ENCODE measurements around the gene OFD1. TPM values are rescaled to one million over a fixed set of nuclear protein-coding genes. Genes with fewer than 3 reads are reported as not detected.

The OFD1 gene
- total RNA-seq, 1 donor from 2014 or later = 15.9 TPM

GRCh38 chrX:13748486-13748885 lies 13.9 kb downstream of the OFD1 start:
- DNase-seq (ENCODE audit: low spot score in 2 of 2) (no peak), FAIRE-seq (no peak)

DNA sequence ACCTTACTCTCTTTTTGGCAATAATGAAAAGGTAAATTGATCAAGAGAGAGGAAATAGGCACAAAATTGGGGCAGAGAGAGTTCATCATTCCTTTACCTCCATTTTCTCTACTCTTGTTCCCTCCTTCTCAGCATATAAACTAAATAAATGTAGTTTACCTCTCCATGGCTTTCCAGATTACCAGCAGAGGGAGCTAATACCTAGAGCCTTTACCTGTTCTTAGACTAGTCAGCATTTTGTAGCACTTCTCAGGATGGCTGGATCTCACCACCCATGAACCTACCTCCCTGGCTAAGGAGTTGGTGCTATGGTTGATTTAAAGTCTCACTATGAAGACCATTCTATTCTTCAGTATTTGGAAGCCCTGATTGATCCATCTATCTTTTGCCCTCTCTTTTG lies 15.7 kb downstream of the OFD1 start:
- FAIRE-seq = no peak
- no peak for DNase-seq (ENCODE audit: low spot score in 2 of 2)

- DNase-seq (ENCODE audit: low spot score in 2 of 2) = no peak
- FAIRE-seq = no peak
These were observed 16.3 kb downstream of the OFD1 start for GRCh38 chrX:13750812-13751211.

- DNase-seq (ENCODE audit: low spot score in 2 of 2) = no peak
- no peak for FAIRE-seq
These were observed 17.6 kb downstream of the OFD1 start for GRCh38 chrX:13752141-13752540.

DNA sequence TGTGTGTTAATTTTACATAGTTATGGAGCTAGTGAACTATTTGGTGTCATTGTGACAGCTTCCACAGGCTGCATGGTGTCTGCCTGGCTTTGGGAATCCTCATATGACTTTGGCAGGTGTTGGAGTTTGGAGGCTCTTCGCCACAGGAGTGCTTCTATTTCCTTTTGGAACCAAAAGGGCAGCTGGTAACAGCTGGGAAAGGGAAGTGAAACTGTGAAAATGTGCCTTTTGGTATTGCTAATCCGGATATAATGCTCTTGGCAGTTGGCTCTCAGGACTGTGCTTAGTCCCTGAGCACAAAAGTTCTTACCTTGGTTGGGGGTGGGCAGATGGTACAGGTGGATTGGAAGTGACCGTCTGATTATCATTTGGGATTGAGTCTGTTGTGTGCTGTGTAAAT lies 18.1 kb downstream of the OFD1 start:
- FAIRE-seq (no peak), DNase-seq (ENCODE audit: low spot score in 2 of 2) (no peak)

DNA sequence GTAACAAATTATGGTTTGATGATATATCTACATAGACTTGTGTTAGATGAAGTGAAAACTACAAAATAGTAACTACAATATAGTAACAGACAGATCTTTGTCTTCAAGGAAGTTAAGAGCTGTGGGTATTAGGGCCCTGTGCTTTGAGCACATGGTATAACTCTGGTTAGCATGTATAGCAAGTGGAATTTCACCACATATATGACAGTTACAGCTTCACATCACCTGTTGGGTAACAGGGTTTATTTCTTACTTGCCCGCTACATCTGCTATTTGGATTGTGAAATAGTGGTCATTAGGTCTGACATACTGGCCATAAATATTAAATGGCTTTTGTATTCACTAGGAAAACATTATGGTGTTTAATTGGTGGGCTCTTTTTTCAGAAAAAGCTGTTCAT lies 20.2 kb downstream of the OFD1 start:
- no peak for FAIRE-seq
- no peak for DNase-seq (ENCODE audit: low spot score in 2 of 2)

DNA sequence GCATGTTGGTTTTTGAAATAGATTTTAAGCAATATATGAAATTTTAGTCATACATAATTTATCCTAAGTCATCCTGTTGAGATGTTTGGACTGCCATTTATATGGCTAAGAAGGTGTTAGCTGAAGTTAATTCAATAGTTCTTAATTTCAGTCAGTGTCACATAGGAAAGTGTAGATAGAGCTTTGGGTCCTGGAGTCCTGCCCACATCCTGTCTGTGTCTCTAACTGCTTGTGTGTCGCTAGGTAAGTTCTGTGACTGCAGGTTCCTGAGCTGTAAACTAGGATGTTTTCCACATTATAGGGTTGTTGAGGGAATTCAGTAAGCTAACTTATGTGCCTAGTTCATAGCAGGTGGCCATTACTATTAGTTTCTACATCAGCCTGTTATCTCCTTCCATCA lies 20.7 kb downstream of the OFD1 start:
- FAIRE-seq = no peak
- no peak for DNase-seq (ENCODE audit: low spot score in 2 of 2)

DNA sequence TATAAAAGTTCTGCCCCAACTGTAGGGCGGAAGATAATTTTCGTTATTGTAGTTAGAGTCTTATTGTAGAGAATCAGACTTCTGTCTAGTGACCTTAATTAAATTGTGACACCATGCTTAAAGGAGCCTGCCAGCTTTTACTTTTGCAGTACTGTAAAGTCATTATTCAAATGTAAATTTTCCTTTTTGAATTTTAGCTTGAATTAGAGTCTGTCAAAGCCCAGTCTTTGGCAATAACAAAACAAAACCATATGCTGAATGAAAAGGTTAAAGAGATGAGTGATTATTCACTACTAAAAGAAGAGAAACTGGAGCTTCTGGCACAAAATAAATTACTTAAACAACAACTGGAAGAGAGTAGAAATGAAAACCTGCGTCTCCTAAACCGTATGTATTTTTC lies 21.8 kb downstream of the OFD1 start:
- DNase-seq (ENCODE audit: low spot score in 2 of 2) (no peak), FAIRE-seq (no peak)

- DNase-seq (ENCODE audit: low spot score in 2 of 2) (no peak), FAIRE-seq (no peak)
These were observed 24.7 kb downstream of the OFD1 start for GRCh38 chrX:13759152-13759718.

DNA sequence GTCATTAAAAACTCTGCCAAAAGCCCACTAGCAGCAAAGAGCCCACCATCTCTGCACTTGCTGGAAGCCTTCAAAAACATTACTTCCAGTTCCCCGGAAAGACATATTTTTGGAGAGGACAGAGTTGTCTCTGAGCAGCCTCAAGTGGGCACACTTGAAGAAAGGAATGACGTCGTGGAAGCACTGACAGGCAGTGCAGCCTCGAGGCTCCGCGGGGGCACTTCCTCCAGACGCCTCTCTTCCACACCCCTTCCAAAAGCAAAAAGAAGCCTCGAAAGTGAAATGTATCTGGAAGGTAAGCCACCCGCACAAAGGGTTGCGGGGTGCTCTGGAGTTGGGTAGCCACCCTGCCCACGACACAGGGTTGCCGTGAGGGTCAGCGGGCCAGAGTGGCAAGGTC lies 25.9 kb downstream of the OFD1 start:
- no peak for DNase-seq (ENCODE audit: low spot score in 2 of 2)
- no peak for FAIRE-seq

DNA sequence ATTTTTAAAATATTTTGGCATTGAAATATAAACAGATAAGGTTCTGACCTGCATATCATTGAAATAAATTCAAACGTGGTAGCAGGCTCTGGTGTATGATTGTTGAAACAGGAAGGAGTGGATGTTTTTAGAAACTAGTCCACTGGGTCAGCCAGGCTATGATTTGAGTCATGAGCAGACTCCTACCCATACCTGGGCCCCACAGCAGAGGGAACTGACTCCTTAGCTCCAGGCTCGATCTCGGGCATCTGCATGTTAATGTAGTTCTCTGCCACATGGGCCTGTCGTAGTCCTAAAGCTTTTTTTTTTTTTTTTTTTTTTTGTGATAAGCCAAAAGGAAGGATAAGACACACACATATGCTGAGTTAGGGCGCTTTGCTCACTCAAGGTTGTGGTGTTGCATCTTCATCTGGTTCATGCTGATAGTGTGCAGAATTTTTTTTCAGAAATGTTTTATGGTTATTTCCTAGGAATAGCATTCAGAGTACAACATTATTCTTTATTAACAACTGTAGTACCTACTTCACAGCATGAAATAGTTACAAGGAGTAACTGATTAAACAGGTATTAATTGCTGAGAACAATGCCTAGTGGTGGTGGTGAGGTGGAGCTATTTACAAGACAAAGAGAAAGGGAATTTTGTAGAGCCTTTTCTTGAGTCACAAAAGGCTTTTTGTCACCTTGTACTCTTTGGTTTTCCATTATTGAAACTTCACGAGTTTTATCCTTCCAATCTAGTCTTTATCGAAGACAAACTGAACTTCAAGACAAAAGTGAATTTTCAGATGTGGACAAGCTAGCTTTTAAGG lies 27.3 kb downstream of the OFD1 start:
- FAIRE-seq = no peak

DNA sequence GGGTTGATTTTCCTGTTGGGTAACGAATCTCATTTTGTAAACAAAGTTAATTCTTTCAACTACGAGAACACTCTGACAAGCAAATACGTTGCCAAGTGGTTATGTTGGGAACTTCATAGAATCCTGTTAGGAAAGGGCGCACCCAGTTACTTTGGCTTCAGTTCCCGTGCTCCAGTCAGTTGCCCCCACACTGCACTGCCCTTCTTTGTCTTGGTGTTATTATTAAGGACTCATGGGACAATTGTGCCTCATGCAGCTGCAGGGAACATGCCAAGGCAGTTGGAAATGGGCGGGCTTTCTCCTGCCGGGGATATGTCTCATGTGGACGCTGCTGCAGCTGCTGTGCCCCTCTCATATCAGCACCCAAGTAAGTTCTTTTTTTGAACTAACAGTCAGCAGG lies 28.9 kb downstream of the OFD1 start:
- no peak for FAIRE-seq
- DNase-seq (ENCODE audit: low spot score in 2 of 2) = no peak

More for the DNA sequence above, 27.3 kb downstream of the OFD1 start:
- no peak for DNase-seq (ENCODE audit: low spot score in 2 of 2)

DNA sequence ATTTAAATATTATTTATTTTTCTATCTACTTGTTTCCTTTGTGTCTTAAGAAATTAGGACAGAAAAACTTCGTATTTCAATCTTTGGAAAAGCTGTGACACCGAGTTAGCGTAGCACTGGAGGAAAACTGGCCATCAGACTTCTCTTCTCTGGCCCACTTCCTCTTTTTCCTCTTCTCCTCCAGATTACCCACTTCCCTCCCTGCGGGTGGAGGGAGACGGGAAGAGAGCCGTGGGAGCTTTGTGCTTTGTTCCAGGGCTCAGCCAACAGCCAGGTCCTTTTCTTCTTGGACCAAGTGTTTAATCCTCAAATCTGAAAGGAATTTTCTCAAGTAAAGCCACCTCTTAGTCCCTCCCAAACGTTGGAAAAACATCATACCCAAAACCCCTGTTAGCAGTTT lies 29.7 kb downstream of the OFD1 start:
- FAIRE-seq (no peak), DNase-seq (ENCODE audit: low spot score in 2 of 2) (no peak)

DNA sequence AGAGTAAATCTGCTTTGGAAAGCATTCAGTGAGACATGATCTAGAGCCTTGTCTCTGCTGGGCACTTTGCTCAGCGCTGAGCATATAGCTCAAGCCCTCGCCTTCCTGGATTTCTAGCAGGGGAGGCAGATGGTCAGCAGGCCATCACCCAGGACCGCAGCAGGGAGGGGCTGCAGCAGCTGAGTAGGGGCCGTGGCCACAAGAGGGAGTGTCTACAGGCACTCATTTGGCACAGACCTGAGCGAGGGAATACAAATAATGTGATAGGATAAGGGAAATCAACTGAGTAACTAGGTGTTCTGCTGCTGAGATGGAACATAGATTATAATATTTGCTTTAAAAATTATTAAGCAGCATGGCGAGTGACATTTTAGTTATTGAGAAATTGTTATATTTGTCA lies 30.2 kb downstream of the OFD1 start:
- FAIRE-seq (no peak), DNase-seq (ENCODE audit: low spot score in 2 of 2) (no peak)

DNA sequence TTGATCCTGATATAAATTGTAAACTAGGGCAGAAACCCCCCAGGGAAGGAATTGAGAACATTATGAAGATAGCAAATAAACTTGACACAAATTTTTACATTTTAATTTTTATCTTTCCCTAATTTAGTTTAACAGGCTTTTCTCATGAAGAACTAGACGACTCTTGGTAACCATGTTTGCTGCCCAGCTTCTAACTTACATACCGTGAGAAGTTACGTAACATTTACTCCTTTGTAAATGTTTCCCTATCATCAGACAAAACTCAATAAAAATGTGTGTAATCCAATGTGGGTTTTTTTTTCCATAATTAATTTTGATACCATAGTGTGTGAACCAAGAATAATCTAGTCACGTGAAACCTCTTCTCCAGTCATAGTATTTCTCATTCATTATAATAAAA lies 34.4 kb downstream of the OFD1 start:
- no peak for DNase-seq (ENCODE audit: low spot score in 2 of 2)
- FAIRE-seq = no peak

GRCh38 chrX:13770013-13770535 lies 35.5 kb downstream of the OFD1 start:
- no peak for DNase-seq (ENCODE audit: low spot score in 2 of 2)
- no peak for FAIRE-seq

- no peak for DNase-seq (ENCODE audit: low spot score in 2 of 2)
- FAIRE-seq = no peak
These were observed 40.1 kb downstream of the OFD1 start for GRCh38 chrX:13774696-13775095.

GRCh38 chrX:13775837-13776236 lies 41.3 kb downstream of the OFD1 start:
- DNase-seq (ENCODE audit: low spot score in 2 of 2) (no peak), FAIRE-seq (no peak)

- FAIRE-seq = no peak
- no peak for DNase-seq (ENCODE audit: low spot score in 2 of 2)
These were observed 41.8 kb downstream of the OFD1 start for GRCh38 chrX:13776387-13776786.

DNA sequence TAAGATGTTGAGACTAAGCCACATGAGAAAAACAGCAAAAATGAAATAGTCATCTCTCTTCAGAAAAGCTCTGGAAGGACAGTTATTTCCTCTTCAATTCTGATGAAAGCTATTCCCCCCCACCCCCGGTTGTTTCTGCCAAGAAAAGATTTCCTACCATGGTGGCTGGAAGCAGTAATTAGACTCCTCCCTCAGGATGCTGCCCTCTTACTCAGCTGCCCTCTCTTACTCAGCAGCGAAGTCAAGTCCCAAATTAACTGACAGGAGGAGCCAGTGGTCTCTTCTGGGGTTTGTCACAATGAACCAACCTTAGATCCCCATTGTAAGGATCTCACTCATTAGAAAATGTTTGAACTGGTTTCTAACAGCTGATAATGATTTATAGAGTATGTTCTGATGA lies 44.4 kb downstream of the OFD1 start:
- FAIRE-seq = no peak

DNA sequence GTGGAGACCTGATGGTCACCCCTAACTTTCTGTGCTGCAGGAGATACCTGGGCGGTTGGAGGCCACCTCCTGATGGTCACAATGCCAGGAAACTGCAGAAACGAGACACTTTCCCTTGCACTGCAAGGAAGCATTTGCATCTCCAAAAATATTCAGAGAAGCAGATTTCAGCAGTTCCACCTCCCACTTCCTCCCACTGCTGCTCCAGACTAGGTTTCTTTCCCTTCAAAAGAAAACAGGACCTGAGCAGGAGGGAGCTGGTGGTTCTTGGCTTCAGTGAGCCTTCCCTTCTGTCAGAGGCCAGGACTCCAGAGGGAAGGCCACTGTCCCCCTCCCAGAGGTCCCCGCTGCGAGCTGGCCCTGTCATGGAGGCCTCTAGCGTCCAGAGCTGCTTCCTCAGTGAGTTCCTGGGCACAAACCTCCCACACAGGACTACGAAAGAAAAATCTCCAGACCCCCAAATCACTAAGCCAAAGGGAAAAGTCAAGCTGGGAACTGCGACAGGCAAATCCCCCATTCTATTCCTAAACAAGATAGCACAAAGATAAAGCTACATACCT lies 46.4 kb downstream of the OFD1 start:
- no peak for DNase-seq (ENCODE audit: low spot score in 2 of 2)
- FAIRE-seq = no peak

More for the DNA sequence above, 44.4 kb downstream of the OFD1 start:
- no peak for DNase-seq (ENCODE audit: low spot score in 2 of 2)

DNA sequence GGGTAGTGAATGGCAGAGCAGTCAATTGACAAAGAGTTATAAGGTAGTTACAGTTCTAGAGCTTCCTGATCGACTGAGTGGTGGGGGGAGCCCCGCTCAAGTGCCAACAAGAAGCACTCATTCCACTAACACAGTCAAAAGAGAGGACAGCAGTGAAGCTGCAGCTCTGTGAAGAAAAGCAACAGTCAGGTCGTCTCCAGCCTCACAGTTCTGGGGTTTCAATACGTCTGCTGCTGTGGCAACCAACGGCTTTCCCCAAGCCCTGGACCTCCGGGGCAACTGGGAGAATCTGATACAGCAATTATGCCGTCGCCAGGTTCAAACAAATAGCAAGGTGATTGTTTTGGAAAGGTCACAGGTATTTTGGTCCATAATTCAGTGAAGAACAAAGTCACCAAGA lies 51.5 kb downstream of the OFD1 start:
- no peak for DNase-seq (ENCODE audit: low spot score in 2 of 2)
- FAIRE-seq = no peak
